SH-SY5Y (cell line): ENCODE measurements around the gene CHST13.

Experiments
- GATA2 ChIP-seq: IDR thresholded peaks from 2 replicates; pipeline ENCODE4 v1.6.1; 2011; ENCODE audit warnings: mild to moderate bottlenecking, low read depth, low read length
- GATA3 ChIP-seq: IDR thresholded peaks from 2 replicates; pipeline ENCODE4 v1.6.1; 2011; ENCODE audit warnings: low read depth, mild to moderate bottlenecking, low read length, moderate library complexity

The CHST13 gene

GRCh38 chr3:126552688-126553283, 28.8 kb downstream of the CHST13 start:
- TF ChIP-seq GATA2 (no peak), GATA3 (no peak)

GRCh38 chr3:126553284-126554084, 29.5 kb downstream of the CHST13 start:
- no peak for TF ChIP-seq GATA2
- TF ChIP-seq GATA3 = no peak

DNA sequence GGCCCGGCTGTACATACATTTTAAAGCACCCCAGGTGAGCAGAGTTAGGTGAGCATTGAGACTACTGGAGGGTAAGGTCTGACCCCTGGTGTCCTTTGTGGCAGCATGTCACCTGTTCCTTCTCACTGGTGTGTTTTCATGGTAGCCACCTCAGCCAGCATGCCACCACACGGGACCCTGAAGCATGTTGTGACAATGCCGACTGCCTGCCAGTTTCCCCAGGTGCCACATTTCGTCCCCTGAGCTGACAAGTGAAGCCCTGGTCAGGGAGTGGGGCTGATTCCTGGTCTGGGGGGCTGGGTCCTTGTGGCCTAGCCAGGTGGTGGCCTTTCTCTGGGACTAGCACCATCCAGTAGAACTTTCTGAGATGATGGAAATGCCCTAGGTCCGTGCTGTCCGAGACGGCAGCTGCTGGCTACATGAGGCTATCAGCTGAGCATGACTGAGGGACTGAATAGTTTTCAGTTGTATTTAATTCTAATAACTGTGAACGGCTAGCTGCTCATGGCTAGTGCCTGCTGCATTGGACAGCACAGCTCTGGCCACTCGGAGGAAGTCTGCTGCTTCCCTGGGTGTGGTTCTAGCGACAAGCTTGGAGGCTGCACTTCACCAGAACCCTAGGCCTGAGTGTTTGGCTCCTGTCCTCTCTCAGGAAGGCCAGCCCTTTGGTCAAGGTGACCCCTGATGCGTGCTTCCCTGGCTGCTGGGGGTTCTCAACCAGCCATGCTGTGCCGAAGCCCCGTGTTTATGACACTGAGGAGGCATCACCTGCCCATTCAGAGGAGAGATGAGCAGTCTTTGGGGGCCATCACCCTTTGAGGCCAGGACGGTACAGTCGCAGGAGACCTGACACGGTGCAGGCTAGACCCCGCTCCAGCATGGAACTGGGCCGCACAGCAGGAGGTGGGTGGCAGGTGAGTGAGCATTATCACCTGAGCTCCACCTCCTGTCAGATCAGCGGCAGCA, 30.9 kb downstream of the CHST13 start:
- no peak for TF ChIP-seq GATA3
- no peak for TF ChIP-seq GATA2

GRCh38 chr3:126555795-126556636, 32.1 kb downstream of the CHST13 start:
- no peak for TF ChIP-seq GATA3
- TF ChIP-seq GATA2 = no peak

DNA sequence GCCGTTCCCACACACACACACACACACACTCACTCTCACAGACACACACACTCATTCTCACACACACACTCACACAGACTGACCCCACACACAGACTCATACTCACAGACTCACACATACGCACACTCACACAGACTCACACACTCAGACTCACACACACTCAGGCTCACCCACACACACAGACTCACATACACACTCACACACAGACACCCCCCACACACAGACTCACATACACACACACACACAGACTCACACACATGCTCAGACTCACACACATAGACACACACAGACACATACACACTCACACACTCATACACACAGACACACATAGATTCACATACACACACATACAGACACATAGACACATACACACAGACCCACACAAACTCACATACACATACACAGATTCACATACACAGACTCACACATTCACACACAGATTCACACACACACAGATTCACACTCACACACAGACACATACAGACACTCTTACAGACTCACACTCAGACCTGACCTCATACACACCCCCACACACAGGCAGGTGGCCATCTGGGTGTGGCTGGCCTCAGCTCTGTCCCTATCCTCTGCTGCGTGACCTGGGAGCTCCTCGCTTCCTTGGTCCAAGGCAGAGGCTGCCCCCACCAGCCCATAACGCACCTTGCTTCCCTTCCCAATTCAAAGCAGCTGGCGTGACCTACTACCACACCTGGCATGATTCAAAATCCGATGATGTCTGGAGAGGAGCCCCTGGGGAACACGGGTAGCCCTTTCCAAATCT, 32.9 kb downstream of the CHST13 start:
- no peak for TF ChIP-seq GATA2
- no peak for TF ChIP-seq GATA3

DNA sequence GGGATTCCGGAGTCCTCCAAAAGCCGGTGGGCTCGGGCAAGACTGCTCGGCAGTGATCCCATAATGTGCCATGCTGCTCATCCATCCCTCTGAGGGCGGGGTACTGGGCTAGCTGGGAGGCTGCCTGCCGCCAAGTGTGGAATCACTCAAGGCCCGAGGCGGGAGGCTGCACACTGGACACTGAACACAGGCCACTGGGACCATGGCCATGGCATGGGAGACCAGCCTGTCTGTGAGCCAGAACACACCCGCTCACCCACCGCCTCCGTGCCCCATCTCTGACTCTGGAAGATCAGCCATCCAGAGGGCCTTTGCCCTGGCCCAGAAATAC, 33.4 kb downstream of the CHST13 start:
- no peak for TF ChIP-seq GATA3
- TF ChIP-seq GATA2 = no peak

GRCh38 chr3:126557761-126558160, 33.8 kb downstream of the CHST13 start:
- TF ChIP-seq GATA3 (no peak), GATA2 (no peak)

DNA sequence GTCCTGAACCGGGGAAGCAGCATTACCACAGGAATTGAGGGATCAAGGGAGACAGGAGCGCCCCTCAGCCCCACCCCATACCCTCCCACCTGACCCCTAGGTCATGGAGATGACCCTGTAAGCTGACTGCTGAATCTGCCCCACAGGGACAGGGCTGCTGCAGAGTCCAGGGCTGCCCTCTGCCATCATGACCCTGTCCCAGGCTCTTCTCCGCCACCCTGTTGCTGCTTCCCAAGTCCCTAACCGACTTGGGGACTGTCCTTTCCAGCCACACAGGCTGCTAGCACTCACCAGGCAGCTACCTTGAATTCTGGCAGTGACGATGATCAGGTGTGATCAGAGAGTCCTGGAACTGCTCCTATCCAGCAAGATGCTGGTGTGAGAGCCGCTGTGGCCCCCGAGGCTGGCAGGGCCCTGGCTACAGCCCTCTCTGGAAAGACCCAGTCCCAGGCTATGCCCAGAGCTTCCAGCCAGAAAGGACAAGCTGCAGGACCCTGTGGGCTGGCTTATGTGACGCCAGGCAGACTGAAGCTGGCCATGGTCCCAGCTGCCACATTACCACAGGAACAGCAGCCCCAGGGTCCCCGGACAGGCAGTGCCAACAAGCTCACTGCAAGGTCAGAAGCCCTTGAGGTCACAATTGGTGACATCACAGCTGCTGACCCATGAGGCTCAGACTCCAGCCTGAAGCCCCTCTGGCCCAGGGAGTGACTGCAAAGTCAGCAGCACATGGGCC, 34.5 kb downstream of the CHST13 start, which contains the start of gene C3orf22:
Gene C3orf22, minus strand, starts transcription at position 597 of the 736 bp plus-strand sequence. CDS start 5,542 bp downstream, outside the sequence.
- TF ChIP-seq GATA3 (no peak), GATA2 (no peak)

GRCh38 chr3:126562737-126563276, 38.9 kb downstream of the CHST13 start:
- TF ChIP-seq GATA2 = no peak
- TF ChIP-seq GATA3 = no peak

GRCh38 chr3:126567696-126568438, 43.9 kb downstream of the CHST13 start:
- TF ChIP-seq GATA3 (no peak), GATA2 (no peak)

- TF ChIP-seq GATA2 (no peak), GATA3 (no peak)
Observed at GRCh38 chr3:126568776-126569342, 44.9 kb downstream of the CHST13 start.
